Endothelial cell of umbilical vein (primary cell): ENCODE data around the gene FOXD4L1.
"Not testable (repeated sequence)": the region's sequence is repeated elsewhere in the genome, so short reads cannot be mapped to it uniquely, and the experiment has no call there.

Experiments
- EZH2 ChIP-seq: IDR thresholded peaks from 2 replicates; pipeline ENCODE4 v1.6.1; 2012; ENCODE audit warnings: borderline replicate concordance, low read depth, mild to moderate bottlenecking, moderate library complexity, low read length, inconsistent platforms; ENCODE audit not compliant: severe bottlenecking
- JUN ChIP-seq: IDR thresholded peaks from 2 replicates; pipeline ENCODE4 v1.6.1; 2011; ENCODE audit warnings: borderline replicate concordance, low read depth; ENCODE audit not compliant: insufficient read length, insufficient read depth
- MYC ChIP-seq: IDR thresholded peaks from one replicate; pipeline ENCODE4 v1.6.1; 2011; ENCODE audit warnings: mild to moderate bottlenecking, low read depth, low read length
- POLR2A ChIP-seq: IDR thresholded peaks from 2 replicates; pipeline ENCODE4 v1.6.1; 2012; ENCODE audit warnings: low read depth, mild to moderate bottlenecking, control low read depth, low read length
- POLR2AphosphoS5 ChIP-seq: IDR thresholded peaks from 2 replicates; pipeline ENCODE4 v1.6.1; 2012; ENCODE audit warnings: low read depth, mild to moderate bottlenecking, control low read depth, low read length, moderate library complexity; ENCODE audit not compliant: insufficient read depth
- TF ChIP-seq, protein P1 (sequence below), 2 donors: IDR thresholded peaks; 1 replicate in 1 of 2; 2 replicates in 1 of 2; pipeline ENCODE4 v1.5.1; 2011; ENCODE audit warnings: low read length in 2 of 2, mild to moderate bottlenecking in 2 of 2, moderate library complexity in 2 of 2, control low read depth in 1 of 2, inconsistent platforms in 1 of 2, low read depth in 1 of 2; ENCODE audit not compliant: insufficient read depth in 1 of 2; ENCODE audit errors: extremely low read depth in 1 of 2
- TF ChIP-seq, protein P2 (sequence below): IDR thresholded peaks from 2 replicates; pipeline ENCODE4 v1.6.1; 2011; ENCODE audit not compliant: insufficient read depth, insufficient read length

DNA sequence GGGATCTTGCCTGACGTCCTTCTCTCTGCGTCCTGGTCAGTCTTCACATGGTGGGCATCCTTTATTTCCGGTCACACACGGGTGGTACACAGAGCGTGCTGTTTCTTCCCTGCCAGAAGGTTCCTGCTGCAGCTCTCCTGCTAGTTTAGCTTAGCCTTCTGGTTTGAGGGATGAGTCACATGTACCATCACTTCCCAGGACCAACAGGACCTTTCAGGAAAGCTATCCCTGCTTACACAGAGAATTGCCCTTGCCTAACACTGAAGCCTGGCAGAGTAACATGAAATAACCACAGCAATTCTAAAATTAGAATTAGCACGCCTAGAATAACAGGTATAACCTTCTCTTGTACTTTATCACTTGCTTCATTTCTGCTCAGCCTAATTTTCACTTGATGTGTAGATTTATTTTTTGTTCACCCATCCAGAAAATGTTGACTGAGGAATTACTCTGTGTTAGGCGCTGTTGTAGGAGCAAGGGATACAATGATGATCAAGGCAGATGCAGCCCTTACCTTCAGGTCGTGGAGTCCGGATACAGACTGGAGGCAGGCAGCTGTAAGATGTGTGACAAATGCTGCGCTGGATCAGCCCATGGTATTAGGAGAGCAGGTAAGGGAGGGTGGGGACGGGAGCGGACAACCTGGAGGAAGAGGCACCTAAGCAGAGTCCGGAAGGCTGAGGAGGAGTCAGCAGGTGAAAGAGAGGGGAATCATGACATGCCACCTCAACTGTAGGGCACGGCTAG, 9.1 kb downstream of the FOXD4L1 start:
- not testable (repeated sequence) for TF ChIP-seq POLR2AphosphoS5, JUN, EZH2, POLR2A, MYC
- TF ChIP-seq, protein P1, sequence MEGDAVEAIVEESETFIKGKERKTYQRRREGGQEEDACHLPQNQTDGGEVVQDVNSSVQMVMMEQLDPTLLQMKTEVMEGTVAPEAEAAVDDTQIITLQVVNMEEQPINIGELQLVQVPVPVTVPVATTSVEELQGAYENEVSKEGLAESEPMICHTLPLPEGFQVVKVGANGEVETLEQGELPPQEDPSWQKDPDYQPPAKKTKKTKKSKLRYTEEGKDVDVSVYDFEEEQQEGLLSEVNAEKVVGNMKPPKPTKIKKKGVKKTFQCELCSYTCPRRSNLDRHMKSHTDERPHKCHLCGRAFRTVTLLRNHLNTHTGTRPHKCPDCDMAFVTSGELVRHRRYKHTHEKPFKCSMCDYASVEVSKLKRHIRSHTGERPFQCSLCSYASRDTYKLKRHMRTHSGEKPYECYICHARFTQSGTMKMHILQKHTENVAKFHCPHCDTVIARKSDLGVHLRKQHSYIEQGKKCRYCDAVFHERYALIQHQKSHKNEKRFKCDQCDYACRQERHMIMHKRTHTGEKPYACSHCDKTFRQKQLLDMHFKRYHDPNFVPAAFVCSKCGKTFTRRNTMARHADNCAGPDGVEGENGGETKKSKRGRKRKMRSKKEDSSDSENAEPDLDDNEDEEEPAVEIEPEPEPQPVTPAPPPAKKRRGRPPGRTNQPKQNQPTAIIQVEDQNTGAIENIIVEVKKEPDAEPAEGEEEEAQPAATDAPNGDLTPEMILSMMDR (IDR thresholded peaks at IDR 0.05; ENCODE audit: extremely low read depth in 1 of 2, insufficient read depth in 1 of 2, low read depth in 1 of 2, low read length in 2 of 2): not testable (repeated sequence)
- TF ChIP-seq, protein P2, sequence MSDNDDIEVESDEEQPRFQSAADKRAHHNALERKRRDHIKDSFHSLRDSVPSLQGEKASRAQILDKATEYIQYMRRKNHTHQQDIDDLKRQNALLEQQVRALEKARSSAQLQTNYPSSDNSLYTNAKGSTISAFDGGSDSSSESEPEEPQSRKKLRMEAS: not testable (repeated sequence)
